DOHH2 (cell line): ENCODE results near the gene TBC1D2.
A peak's percentile ranks its signal among the peaks of the same experiment; 100 is the strongest.

ENCODE experiments used
- H3F3A ChIP-seq: fragments of 200-600 bp; sonication (generic), shearing (Covaris generic); 2 replicates; pipeline ENCODE4 v1.6.0; 2016; ENCODE audit warnings: antibody characterized with exemption, mild to moderate bottlenecking; ENCODE audit not compliant: control insufficient read depth, insufficient read depth
- H3K27ac ChIP-seq: fragments of 200-600 bp; sonication (generic); 2 replicates; pipeline ENCODE4 v1.5.1; 2014; ENCODE audit warnings: low read depth, mild to moderate bottlenecking, low read length, moderate library complexity
- H3K27me3 ChIP-seq: fragments of 200-600 bp; sonication (generic); 2 replicates; pipeline ENCODE4 v1.6.1; 2014; ENCODE audit warnings: mild to moderate bottlenecking, low read length, mixed read lengths; ENCODE audit not compliant: control insufficient read depth
- H3K36me3 ChIP-seq: fragments of 200-600 bp; sonication (generic); 2 replicates; pipeline ENCODE4 v1.6.1; 2014; ENCODE audit warnings: mild to moderate bottlenecking, low read length, moderate library complexity, mixed read lengths; ENCODE audit not compliant: control insufficient read depth
- H3K4me1 ChIP-seq: fragments of 200-600 bp; sonication (generic); 2 replicates; pipeline ENCODE4 v1.6.1; 2014; ENCODE audit warnings: mild to moderate bottlenecking, low read length, mixed read lengths; ENCODE audit not compliant: control insufficient read depth
- H3K4me2 ChIP-seq: fragments of 200-600 bp; sonication (generic); 2 replicates; pipeline ENCODE4 v1.6.0; 2014; ENCODE audit warnings: mild to moderate bottlenecking, low read length, moderate library complexity
- H3K4me3 ChIP-seq: fragments of 200-600 bp; sonication (generic); 2 replicates; pipeline ENCODE4 v1.5.1; 2014; ENCODE audit warnings: mild to moderate bottlenecking, low read length, mixed read lengths
- H3K79me2 ChIP-seq: fragments of 200-600 bp; sonication (generic); 2 replicates; pipeline ENCODE4 v1.6.1; 2014; ENCODE audit warnings: mild to moderate bottlenecking, low read length, mixed read lengths; ENCODE audit not compliant: control insufficient read depth
- H3K9me2 ChIP-seq: fragments of 200-600 bp; sonication (generic); replicated peaks from 2 replicates; pipeline ENCODE4 v1.6.1; 2014; ENCODE audit warnings: mild to moderate bottlenecking, low read length, mixed read lengths; ENCODE audit not compliant: control insufficient read depth
- H3K9me3 ChIP-seq: fragments of 200-600 bp; sonication (generic); 2 replicates; pipeline ENCODE4 v1.6.1; 2014; ENCODE audit warnings: antibody characterized with exemption, low read length, mixed read lengths; ENCODE audit not compliant: control insufficient read depth, insufficient read depth
- H4K20me1 ChIP-seq: fragments of 200-600 bp; sonication (generic); 2 replicates; pipeline ENCODE4 v1.6.0; 2014; ENCODE audit warnings: low read depth, mild to moderate bottlenecking, antibody characterized with exemption, low read length, moderate library complexity; ENCODE audit not compliant: control insufficient read depth, insufficient read depth
- CTCF ChIP-seq: fragments of 200-600 bp; sonication (generic); IDR thresholded peaks from one replicate; pipeline ENCODE4 v1.5.1; 2014; ENCODE audit warnings: antibody characterized with exemption, mild to moderate bottlenecking, low read depth, low read length; ENCODE audit not compliant: poor library complexity, severe bottlenecking
- EZH2phosphoT487 ChIP-seq: fragments of 200-600 bp; sonication (generic); IDR thresholded peaks from 2 replicates; pipeline ENCODE4 v1.6.1; 2017; ENCODE audit warnings: borderline replicate concordance, mild to moderate bottlenecking, antibody characterized with exemption, low read length, moderate library complexity, mixed read lengths

The TBC1D2 gene

GRCh38 chr9:98192503-98193335, 62.7 kb downstream of the TBC1D2 start, which contains the start of gene CORO2A:
CORO2A (minus strand) TSS chr9:98192637; CDS start chr9:98157660, 34,977 bp downstream.
- Histone ChIP-seq H3K79me2 (no peaks in the 10 kb centered on the region), H3K4me1 (peaks cover 14% of the 10 kb centered on the region), H3K27me3 (peaks cover 46% of the 10 kb centered on the region), H3K9me3 (no peaks in the 10 kb centered on the region), H3K4me3 (peak within 1 kb of the TSS; percentile 82), H3F3A (no peaks in the 10 kb centered on the region), H4K20me1 (no peaks in the 10 kb centered on the region), H3K4me2 (peak within 1 kb of the TSS; percentile 95), H3K36me3 (no peaks in the 10 kb centered on the region), H3K27ac (no peak within 1 kb of the TSS), H3K9me2 (no peaks in the 10 kb centered on the region)
- peak; percentile 51 for TF ChIP-seq CTCF
- TF ChIP-seq EZH2phosphoT487 = 0 out of 2 replicates have a peak, but pooled peaks have one; percentile 33

GRCh38 chr9:98191671-98192502, 63.6 kb downstream of the TBC1D2 start:
- H3K4me2 ChIP-seq = peak overlapping the region; percentile 95
- H3K27ac ChIP-seq = no peak overlapping the region
- H3K79me2 ChIP-seq = no peaks in the 10 kb centered on the region
- peak overlapping the region; percentile 82 for H3K4me3 ChIP-seq
- TF ChIP-seq EZH2phosphoT487 (no peak), CTCF (no peak)
- no peaks in the 10 kb centered on the region for H3K36me3 ChIP-seq
- H3K9me2 ChIP-seq = no peaks in the 10 kb centered on the region
- H3K27me3 ChIP-seq = peaks cover 46% of the 10 kb centered on the region
- no peaks in the 10 kb centered on the region for H3K9me3 ChIP-seq
- no peaks in the 10 kb centered on the region for H4K20me1 ChIP-seq
- H3F3A ChIP-seq = no peaks in the 10 kb centered on the region
- H3K4me1 ChIP-seq = peaks cover 14% of the 10 kb centered on the region

DNA sequence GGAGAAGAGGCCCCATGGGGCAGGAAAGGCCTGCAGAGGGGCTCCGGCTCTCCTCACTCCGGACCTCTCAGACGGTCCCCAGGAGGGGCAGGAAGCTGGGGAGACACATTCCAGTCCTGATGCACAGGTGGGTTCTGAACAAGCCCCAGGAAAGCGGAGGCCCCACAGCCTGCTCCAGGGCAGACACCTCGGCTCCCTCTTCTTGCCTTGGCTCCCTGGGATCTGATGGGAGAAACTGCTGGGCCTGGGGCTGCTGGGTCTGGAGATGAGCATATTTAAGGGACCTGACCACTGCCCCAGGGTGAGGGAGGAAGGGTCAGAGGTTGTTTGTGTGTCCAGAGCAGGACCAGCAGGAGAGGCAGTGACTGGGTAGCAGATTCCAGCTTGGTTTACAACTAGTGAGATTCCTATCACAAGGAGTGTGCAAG, 64.3 kb downstream of the TBC1D2 start:
- no peaks in the 10 kb centered on the region for H3K36me3 ChIP-seq
- no peak overlapping the region for H3K27ac ChIP-seq
- no peak for TF ChIP-seq CTCF
- no peak for TF ChIP-seq EZH2phosphoT487
- H3K27me3 ChIP-seq = peaks cover 46% of the 10 kb centered on the region
- no peaks in the 10 kb centered on the region for H3F3A ChIP-seq
- H3K9me3 ChIP-seq = no peaks in the 10 kb centered on the region
- peaks cover 14% of the 10 kb centered on the region for H3K4me1 ChIP-seq
- no peaks in the 10 kb centered on the region for H3K9me2 ChIP-seq
- no peak overlapping the region for H3K4me3 ChIP-seq
- no peak overlapping the region for H3K4me2 ChIP-seq
- H4K20me1 ChIP-seq = no peaks in the 10 kb centered on the region
- no peaks in the 10 kb centered on the region for H3K79me2 ChIP-seq
